ENCODE data around the gene SNAP91.
A peak's percentile ranks its signal among the peaks of the same experiment; 100 is the strongest.
"Not testable (repeated sequence)": the region's sequence is repeated elsewhere in the genome, so short reads cannot be mapped to it uniquely, and the experiment has no call there.

The SNAP91 gene

DNA sequence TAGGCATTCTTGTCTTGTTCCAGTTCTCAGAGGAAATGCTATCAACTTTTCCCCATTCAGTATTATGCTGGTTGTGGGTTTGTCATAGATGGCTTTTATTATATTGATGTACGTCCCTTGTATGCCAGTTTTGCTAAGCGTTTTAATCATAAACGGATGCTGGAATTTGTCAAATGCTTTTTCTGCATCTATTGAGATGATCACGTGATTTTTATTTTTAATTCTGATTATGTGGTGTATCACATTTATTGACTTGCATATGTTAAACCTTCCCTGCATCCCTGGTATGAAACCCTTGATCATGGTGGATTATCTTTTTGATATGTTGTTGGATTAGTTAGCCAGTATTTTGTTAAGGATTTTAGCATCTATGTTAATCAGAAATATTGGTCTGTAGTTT is 79.0 kb downstream of the SNAP91 start:
- DNase-seq = not testable (repeated sequence)

DNA sequence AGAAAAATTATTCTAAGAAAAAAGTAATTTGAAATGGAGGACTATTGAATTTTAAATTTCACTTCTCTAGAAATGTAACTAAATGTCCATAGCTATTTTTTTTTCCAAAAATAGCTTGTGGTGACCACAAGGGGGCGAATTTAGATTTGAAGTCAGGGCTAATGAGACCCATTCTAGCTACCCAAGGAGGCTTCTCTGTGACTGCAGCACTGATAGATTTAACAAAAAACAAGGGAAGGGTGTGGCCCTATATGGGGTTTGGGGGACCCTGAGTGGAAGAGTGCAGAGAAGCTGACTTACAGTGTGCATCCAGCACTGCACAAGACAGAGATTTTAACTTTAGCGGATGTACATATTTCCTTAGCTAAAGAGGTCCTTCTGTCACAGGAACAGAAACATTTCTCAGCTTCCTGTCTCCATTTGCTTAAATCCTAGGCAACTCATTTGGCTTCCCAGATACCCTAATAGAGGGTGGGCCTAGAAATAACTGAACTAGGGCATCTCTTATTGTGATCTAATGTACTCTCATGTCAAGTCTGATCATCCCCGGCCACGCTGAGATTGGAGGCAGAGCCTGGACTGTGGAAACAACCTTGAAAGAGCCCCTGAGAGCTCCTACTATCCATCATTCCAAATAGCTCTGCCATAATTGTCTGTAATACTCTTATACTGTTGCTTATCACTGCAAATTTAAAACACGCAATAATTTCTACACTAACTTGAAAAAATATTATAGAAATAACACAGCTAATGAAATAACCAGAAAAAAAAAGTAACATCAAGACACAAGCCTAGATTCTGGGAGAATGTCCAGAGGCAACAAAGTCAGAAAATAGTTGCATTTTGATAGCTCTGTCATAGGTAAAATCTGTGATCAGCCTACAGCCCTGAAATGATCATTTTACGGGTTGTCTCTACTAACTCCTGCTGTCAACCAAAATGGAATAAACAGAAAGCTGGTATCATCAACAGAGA is 93.6 kb downstream of the SNAP91 start:
- peak; percentile 19 for DNase-seq

DNA sequence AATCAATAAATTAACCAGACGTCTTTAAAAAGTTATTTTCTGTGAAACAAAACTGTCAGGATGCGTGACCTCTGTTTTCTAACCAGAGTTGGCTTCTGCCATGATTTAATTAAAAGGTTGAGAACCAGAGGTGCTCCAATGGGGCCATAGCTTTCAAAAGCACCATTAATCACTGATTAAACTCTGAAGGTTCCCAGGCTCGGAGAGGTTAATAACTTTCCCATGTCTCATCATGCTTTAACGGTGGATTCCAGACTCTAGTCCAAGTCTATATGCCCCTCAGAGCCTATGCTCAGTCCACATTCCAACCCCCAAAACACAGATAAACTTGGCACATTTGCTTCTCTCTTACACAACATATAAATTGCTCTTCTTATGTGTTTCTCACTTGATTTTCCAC is 95.5 kb downstream of the SNAP91 start:
- DNase-seq = no peak

DNA sequence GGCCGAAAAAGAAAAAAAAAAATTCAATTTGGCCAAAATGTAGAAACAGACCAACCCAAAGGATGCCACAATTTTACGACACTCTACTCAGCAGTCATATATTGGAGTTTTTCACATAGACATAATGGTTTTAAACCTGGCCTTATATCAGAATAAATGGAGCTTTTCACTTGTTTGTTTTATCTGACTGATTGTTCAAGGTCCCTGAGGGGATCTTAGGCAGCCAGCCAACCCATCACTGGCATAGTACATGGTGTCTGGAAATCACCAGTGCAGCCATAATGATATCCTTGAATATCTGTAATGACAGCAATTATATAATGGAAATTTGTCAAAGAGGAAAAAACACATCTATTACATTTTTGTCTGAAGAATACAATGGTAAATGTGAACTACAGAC is 99.7 kb downstream of the SNAP91 start:
- DNase-seq = no peak

DNA sequence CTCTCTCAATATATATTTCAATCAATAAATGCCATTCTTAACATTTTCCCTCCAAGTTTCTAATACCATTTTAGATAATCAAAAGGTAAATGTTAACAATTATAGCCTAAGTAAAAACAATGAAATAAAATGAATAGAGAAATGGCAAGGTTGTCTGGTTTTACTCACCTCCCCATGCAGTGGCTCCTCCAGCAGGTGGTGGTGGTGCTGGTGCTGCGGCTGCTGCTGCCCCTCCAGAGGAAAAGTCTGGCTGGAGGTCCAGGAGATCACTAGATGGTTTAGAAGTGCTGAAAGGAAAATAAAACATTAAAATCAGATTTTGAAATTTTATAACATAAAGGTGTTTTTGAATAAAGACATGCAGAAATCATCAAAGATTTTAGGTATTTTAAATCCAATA is 103.4 kb downstream of the SNAP91 start:
- DNase-seq = no peak

DNA sequence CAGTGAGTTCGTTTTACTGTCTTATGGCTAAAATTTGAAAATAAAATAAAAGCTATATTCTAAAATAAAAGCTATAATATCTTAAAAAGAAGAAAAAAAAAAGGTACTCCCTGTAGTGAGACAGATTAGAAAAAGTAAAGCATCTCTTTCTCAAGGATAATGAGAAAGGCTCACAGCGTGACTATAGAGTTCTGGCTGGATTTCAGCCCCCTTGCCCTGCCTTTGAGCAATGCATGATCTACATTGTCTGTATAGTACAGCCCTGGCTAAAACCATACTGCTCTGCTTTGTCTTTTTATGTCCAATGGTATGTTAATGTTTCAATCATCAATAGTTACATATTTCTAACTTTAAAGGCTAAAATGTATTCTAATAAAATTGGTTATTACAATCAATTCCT is 105.3 kb downstream of the SNAP91 start:
- no peak for DNase-seq

DNA sequence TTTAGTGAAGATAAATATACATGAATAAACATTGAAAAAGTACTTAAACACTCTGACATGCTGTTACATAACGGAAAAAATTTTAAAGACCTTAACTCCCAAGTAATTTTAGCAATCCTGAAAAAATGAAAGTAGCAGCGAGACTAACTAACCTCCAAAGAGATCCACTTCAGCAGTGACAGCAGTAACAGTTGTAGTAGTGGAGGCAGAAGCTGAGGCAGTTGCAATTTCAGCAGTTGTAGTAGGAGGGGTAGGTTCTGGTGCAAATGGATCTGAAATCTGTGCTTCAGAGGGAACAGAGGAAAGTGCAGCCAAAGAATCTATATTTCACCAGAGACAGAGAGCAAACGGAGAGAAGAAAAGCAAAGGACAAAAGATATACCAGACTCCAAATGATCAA is 107.8 kb downstream of the SNAP91 start:
- DNase-seq = no peak

DNA sequence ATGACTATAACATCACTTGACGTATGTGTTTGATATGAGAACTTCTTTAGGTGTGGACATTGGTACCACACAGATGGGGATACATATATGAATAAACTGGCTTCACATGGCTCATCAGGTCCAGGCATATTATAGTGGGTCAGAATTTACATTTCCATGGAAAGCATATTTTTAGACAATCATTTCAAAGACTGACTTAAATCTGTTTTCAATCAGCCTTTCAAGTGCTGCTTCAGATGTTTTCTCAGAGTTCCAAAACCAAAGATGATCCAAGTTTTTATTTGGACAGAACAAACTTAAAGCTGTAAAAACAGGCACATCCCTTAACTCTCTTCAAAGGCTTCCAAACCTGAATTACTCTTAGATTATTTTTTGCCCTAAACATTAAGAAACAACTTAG is 108.4 kb downstream of the SNAP91 start:
- no peak for DNase-seq

DNA sequence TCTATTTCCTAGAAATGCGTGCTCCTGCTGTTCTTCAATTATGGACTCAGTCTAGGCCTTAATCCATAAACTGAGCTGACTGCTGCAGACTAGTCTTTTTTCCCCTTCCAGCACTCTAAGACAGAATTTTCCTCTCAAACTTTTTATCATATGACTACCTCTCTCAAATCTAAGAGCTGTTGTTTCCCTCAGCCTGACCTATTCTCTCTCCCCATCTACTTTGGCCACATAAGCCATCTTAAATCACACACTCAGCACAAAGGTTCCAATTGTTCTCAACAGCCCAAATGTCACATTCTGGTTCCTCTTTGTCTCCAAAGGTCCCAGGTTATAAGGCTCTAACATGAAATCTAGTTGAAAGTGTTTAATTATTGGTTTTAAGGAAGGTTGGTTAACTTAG is 111.4 kb downstream of the SNAP91 start:
- DNase-seq = no peak

DNA sequence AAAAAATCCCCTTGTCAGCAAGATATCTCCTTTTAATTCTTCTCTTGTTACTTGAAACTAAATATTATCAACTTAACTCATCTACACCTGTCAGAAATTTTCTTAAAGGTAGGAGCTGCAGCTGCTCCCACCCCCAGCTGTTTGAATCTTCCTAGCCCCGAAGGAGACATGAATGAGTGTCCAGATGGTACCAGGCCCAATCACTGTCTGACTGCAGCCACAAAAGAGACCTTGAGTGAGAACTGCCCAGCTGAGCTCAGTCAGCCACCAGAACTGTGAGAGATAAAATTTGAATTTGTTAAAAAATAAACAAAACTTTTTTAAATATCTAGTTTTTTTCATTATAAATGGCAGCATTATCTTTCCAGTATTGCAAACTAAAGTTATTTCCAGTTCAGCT is 111.8 kb downstream of the SNAP91 start:
- no peak for DNase-seq

DNA sequence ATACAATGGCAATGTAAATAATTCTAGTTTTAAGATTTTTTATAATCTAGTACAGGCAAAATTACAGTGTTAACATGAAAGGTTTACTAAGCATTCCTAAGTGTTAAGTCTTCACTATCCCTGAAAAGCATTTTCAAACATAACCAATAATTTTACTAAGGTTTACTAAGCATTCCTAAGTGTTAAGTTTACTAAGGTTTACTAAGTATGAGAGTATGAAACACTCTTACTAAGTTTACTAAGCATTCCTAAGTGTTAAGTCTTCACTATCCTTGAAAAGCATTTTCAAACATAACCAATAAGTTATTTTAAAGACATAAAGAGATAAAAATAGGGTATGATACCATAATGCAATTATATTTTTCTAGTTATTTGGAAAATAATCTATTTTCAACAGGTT is 114.0 kb downstream of the SNAP91 start:
- DNase-seq = no peak

DNA sequence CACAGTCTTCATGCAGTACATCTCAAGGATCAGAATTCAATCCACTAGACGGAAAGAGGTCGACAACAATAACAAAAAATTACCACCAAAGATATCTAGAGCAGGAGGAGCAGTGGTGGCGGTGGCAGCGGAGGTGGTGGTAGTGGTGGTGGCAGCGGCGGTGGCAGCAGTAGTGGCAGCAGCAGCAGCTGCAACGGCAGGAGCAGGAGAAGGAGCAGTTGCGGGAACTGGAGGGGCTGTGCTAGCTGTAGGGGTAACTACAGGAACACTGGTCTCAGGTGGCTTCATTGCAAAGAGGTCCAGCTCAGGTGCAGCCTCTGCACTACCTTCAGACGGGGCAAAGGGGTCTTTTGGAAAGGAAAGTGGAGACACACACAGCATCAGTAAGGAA is 115.5 kb downstream of the SNAP91 start:
- no peak for DNase-seq

DNA sequence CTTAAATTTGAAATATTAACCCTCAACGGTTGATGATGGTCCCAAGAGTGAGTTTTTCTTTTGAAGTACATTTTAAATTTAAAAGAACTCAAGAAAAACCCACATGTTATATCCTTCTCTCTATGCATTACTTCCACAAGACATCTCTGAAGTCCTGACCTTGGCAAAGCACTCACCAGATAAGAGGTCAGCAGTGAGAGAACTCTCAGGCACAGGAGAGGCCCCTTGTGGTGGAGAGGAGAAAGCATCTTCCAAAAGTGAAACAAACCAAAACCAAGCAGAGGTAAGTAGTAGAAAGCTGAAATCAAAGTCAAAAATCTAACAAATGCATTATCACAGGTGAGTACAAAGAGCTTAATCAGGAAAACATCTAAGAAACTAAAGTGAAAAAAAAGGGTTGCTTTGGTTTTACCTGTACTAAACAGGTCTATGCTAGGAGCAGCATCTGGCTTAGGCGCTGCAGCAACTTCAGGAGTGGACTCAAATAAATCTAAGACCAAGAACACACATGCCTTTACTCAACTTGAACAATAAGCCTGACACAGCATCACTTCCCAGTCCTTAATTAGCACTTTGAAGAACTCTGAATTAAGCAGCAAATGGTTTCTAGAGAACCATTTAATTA is 116.0 kb downstream of the SNAP91 start:
- no peak for DNase-seq

DNA sequence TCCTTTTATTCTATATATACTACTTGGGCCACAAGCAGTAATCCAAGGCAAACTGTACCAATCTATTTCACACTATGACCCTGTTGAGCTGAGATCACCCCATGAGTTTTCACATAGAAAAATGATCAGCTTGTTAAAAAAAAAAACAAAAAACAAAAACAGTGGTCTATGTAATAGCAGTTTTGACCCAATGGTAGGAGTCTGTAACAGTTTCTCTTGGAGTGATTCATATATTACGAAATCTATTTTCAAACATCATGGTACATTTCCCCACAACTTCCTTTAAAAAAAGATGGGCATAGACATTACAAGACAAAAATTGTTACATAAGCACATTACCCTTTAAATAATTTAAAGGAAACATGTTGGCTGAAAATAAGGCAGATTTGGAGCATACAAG is 118.5 kb downstream of the SNAP91 start:
- no peak for DNase-seq

DNA sequence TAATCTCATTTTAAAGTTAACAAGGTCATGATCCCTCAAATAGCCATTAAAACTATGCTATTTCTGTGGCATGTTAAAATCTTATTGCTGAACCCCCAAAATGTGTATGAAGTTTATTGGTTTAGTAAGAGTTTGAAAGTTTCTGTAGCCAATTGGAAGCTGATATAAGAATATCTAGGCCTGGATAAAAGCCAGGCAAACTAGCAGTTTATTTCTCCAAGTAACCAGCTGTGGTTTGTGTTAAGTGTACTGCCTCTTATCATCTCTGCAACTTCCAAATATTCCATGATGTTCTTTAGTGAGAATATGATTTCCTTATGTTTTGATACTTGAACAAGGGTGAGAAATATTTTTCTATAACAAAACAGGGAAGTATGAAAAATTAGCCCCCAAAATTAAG is 119.8 kb downstream of the SNAP91 start:
- no peak for DNase-seq

DNA sequence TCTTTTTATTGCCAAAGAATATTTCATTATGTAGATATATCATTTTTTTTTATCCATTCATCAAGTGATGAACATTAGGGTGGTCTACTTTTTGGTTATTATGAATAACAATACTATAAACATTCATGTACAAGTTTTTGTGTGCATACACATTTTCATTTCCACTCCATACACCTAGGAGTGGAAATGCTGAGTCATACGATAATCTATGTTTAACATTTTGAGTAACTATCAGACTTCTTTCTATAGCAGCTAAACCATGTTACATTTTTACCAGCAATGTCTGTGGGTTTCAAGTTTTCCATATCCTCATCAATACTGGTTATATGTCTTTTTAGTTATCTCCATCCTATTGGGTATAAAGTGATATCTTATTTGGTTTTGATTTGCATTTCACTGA is 130.8 kb downstream of the SNAP91 start:
- DNase-seq = no peak

DNA sequence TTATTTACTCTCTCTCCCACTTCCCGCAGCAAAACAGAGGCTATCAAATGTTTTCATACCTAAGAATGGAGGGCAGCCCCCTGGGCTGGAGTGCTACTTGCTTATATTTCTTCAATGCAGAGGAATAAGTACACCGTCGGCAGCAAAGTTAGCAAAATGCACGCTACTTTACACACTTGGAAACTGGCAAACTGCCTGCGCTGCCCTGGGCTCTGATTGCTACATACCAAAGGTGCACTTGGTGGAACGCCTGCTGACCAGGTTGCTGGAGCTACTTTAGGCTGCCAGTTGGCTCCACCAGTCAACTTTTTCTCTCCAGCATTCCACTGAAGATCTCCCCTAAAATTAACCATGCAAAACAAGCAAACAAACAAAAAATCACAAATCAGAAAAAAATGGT is 134.1 kb downstream of the SNAP91 start:
- DNase-seq = no peak

DNA sequence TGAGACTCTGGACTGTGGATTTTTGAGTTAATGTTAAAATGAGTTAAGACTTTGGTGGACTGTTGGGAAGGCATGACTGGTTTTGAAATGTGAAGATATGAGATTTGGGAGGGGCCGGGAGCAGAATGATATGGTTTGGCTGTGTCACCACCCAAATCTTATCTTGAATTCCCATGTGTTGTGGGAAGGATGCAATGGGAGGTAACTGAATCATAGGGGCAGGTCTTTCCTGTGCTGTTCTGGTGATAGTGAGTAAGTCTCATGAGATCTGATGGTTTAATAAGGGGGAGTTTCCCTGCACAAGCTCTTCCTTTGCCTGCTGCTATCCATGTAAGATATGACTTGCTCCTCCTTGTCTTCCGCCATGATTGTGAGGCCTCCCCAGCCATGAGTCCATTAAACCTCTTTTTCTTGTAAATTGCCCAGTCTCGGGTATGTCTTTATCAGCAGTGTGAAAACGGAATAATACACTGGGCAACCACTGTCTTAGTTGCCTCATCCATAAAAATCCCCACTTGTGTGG is 137.2 kb downstream of the SNAP91 start:
- DNase-seq = not testable (repeated sequence)

DNA sequence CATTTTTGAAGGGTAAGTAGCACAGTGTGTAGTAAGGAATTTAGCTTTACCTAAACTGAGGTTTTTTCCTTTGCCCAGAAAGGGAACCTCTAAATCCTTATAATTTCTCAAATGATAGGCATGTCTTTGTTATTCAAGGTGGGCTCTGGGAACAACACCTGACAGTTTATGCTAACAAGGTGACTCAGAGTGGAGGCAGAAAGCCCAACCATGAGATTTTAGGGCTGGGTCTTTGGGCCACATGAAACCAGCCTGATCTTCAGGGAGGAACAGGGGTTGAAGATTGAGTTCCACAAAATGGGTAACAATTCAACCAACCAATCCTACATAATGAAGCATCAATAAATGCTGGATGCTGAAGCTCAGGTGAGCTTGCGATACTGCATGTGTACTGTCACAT is 149.9 kb downstream of the SNAP91 start:
- DNase-seq = no peak

DNA sequence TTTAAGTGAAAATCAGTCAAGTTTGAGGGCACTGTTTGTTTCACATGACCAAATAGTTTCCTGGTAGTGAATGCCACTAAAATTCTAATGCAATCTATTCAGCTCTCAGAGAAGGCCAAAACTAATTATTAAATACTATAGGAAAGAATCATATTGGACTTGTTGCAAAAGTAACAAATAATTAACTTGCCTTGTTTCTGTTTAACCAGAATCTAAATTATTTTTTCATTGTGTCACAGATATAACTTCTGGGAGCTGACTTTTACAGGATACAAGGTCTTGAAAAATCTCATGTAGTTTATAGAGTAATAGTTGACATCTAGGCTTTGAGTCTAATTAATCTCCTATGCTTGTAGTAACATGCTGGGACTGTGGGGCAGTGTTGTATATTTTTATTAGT is 152.0 kb downstream of the SNAP91 start:
- DNase-seq = no peak

DNA sequence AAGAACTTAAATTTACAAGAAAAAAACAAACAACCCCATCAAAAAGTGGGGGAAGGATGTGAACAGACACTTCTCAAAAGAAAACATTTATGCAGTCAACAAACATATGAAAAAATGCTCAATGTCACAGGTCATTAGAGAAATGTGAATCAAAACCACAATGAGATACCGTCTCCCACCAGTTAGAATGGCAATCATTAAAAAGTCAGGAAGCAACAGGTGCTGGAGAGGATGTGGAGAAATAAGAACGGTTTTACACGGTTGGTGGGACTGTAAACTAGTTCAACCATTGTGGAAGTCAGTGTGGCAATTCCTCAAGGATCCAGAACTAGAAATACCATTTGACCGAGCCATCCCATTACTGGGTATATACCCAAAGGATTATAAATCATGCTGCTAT is 157.2 kb downstream of the SNAP91 start:
- DNase-seq = not testable (repeated sequence)

DNA sequence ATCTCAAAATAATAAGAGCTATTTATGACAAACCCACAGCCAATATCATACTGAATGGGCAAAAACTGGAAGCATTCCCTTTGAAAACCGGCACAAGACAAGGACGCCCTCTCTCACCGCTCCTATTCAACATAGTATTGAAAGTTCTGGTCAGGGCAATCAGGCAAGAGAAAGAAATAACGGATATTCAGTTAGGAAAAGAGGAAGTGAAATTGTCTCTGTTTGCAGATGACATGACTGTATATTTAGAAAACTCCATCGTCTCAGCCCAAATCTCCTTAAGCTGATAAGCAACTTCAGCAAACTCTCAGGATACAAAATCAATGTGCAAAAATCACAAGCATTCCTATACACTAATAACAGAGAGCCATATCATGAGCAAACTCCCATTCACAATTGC is 158.4 kb downstream of the SNAP91 start:
- DNase-seq = not testable (repeated sequence)

DNA sequence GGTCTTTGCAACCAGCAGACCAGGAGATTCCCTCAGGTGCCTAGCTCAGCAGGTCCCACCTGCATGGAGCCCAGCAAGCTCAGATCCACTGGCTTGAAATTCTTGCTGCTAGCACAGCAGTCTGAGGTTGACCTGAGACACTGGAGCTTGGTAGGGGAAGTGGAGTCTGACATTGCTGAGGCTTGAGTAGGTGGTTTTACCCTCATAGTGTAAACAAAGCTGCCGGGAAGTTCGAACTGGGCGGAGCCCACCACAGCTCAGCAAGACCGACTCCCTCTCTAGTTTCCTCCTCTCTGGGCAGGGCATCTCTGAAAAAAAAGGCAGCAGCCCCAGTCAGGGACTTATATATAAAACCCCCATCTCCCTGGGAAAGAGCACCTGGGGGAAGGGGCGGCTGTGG is 162.3 kb downstream of the SNAP91 start:
- no peak for DNase-seq

DNA sequence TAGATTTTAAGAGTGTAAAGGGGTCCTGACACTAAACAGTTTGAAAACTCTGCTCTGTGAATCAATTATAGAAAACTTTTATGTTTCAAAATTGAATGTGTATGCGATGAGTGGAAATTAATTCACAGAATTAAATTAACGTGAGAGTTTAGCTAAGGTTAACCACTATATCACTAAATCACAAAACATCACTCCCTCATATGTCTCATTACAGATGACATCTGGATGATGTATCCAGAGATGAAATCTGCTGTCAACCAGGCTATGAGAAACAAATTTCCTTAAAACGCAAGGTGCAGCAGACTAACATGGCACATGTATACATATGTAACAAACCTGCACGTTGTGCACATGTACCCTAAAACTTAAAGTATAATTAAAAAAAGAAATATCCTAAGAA is 169.2 kb downstream of the SNAP91 start:
- DNase-seq = no peak

All from left hindlimb (tissue), 1 donor.